C4-2B (cell line): ENCODE data around the gene MYBPC2.
"Not testable (repeated sequence)": the region's sequence is repeated elsewhere in the genome, so short reads cannot be mapped to it uniquely, and the experiment has no call there.

Experiments used
- CTCF ChIP-seq: fragments of 450-650 bp; conservative IDR thresholded peaks from 2 replicates; pipeline ENCODE4 v1.5.1; 2017; ENCODE audit warnings: mild to moderate bottlenecking
- ZFX ChIP-seq: fragments of 450-650 bp; IDR thresholded peaks from 2 replicates; pipeline ENCODE4 v1.6.1; 2017

GRCh38 chr19:50439130-50439529 lies 6.4 kb downstream of the MYBPC2 start:
- TF ChIP-seq CTCF, ZFX: not testable (repeated sequence)
